Cardiac muscle cell (in vitro differentiated cells and primary cell): Measurements from ENCODE around the gene SUSD1. TPM values are rescaled to one million over a fixed set of nuclear protein-coding genes. Genes with fewer than 3 reads are reported as not detected.

Experiments used
- DNase-seq, 2 donors: peaks; one replicate each; pipeline versions ENCODE4 v3.0.0 to v3.0.0-alpha.2; 2010 to 2017; ENCODE audit warnings: low read depth in 1 of 2, low spot score in 1 of 2
- H3K27ac ChIP-seq: fragments of 200-600 bp; sonication (generic); 2 replicates; pipeline ENCODE4 v1.5.1; 2016
- H3K27me3 ChIP-seq: fragments of 200-600 bp; sonication (generic); 2 replicates; pipeline ENCODE4 v1.6.0; 2016; ENCODE audit warnings: control low read depth
- H3K36me3 ChIP-seq: fragments of 200-600 bp; sonication (generic); 2 replicates; pipeline ENCODE4 v1.5.1; 2016; ENCODE audit warnings: control low read depth
- H3K4me1 ChIP-seq: fragments of 200-600 bp; sonication (generic); 2 replicates; pipeline ENCODE4 v1.8.1; 2017; ENCODE audit warnings: low read depth, mild to moderate bottlenecking, mixed run types
- H3K4me3 ChIP-seq: fragments of 200-600 bp; sonication (generic); 2 replicates; pipeline ENCODE4 v1.5.1; 2016; ENCODE audit warnings: mild to moderate bottlenecking
- H3K9me3 ChIP-seq: fragments of 200-600 bp; sonication (generic); 2 replicates; pipeline ENCODE4 v1.5.1; 2017; ENCODE audit warnings: low read depth, mild to moderate bottlenecking, control low read depth
- polyA plus RNA-seq: library from polyadenylated mRNA; unstranded; fragments of >200 nt; fragmentation: Nextera tagmentation; extraction: Ambion mirVana; gene quantifications from 2 replicates; pipeline ENCODE4 v1.2.1, GENCODE V29; 2016
- total RNA-seq: library from RNA; depleted of rRNA; stranded (reverse); fragments of >200 nt; gene quantifications from 2 replicates; pipeline ENCODE4 v1.2.3, GENCODE V29; 2016
- TF ChIP-seq, protein P1 (sequence below): IDR thresholded peaks from 2 replicates; pipeline ENCODE4 v1.5.1; 2012; ENCODE audit warnings: low read depth, mild to moderate bottlenecking, low read length

Gene SUSD1
- total and polyA plus RNA-seq, 2 experiments from 2014 or later: 9.7 to 15.2 TPM

DNA sequence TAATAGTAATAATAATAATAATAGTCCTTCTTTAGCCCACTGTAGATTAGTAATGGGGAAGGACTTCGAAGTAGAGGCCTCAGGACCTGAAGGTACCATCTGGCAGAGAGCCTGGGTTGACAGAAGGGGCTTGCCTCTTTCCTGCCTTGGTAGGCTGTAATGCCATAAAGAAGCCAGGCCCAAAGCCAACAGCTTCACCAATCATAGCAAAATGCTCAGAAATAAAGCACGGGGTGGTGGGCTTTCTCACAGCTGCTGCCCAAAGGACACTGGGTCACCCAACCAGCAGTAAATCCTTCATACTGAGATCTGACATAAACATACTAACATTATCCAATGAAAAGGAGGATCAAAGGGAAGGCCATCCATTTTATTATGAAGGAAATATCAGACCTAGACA is 70.7 kb downstream of the SUSD1 start:
- Histone ChIP-seq H3K27me3 (no peaks in the 10 kb centered on the region), H3K4me3 (no peak overlapping the region), H3K27ac (no peak overlapping the region), H3K36me3 (no peaks in the 10 kb centered on the region), H3K9me3 (no peaks in the 10 kb centered on the region), H3K4me1 (no peaks in the 10 kb centered on the region)
- DNase-seq: no peak
- TF ChIP-seq, protein P1, sequence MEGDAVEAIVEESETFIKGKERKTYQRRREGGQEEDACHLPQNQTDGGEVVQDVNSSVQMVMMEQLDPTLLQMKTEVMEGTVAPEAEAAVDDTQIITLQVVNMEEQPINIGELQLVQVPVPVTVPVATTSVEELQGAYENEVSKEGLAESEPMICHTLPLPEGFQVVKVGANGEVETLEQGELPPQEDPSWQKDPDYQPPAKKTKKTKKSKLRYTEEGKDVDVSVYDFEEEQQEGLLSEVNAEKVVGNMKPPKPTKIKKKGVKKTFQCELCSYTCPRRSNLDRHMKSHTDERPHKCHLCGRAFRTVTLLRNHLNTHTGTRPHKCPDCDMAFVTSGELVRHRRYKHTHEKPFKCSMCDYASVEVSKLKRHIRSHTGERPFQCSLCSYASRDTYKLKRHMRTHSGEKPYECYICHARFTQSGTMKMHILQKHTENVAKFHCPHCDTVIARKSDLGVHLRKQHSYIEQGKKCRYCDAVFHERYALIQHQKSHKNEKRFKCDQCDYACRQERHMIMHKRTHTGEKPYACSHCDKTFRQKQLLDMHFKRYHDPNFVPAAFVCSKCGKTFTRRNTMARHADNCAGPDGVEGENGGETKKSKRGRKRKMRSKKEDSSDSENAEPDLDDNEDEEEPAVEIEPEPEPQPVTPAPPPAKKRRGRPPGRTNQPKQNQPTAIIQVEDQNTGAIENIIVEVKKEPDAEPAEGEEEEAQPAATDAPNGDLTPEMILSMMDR: no peak

DNA sequence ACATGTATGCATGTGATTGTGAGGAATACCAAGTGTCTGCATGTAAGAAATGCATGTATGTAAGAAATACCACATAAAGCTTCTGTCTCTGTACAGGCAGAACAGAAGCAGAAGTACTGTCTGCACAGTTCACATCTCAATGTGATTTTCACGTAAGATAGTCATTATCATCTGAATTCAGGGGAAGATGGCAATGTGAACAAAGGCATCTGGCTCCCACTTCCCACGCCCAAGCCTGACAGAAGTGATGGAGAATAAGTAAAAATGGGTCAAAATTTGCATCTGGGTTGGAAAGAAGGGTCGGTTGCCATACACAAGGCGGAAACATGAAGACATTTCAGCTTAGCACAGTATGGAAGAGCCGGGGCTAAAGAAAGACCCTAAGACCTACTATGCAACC is 71.7 kb downstream of the SUSD1 start:
- Histone ChIP-seq H3K4me1 (no peaks in the 10 kb centered on the region), H3K27me3 (no peaks in the 10 kb centered on the region), H3K36me3 (no peaks in the 10 kb centered on the region), H3K4me3 (no peak overlapping the region), H3K9me3 (no peaks in the 10 kb centered on the region), H3K27ac (no peak overlapping the region)
- DNase-seq: no peak
- TF ChIP-seq, protein P1: no peak

DNA sequence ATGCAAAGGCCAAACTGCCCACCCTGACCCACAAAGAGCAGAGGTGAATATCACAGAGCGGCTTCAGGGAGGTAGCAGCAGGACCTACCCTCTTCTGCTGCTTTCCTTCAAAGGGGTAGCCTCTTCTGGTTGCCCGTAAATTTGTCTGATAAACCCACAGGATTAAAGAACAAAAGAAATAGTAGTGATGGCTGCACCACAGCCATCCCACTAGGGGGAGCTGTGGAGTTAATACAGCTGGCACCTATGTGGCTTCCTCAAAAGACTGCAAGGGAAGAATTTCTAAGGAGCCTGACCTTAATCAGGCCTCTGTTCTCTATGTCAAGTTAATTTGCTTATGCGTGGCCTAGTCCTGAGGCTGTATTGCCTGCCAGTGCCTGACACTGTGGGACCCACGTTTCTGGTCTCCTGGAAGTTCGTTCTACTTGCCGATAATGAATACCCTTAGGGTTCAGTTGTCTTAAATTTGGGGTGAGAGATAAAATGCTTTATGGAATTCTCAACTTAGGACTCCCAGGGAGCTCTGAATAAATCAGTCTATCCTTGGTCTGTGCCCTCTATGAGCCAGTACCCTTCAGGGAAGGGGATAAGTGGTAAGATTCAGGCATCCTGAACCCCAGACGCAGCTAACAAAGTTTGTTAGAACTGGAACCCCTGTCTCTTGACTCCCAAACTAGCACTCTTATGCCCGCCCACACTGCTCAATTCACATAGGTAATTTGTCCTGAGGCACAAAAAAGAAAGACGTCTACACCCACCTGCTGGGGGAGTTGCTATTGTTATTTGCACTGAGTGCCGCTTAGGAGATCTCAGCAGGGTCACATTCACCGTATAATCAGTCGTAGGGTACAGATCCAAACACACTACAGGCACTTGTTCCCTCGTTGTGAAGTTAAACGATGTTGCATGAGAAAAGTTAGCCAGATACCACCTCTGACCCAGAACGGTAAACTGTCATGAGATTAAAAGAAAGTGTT is 77.1 kb downstream of the SUSD1 start:
- Histone ChIP-seq H3K4me1 (no peaks in the 10 kb centered on the region), H3K36me3 (no peaks in the 10 kb centered on the region), H3K27ac (peak overlapping the region; percentile 16), H3K4me3 (no peak overlapping the region), H3K9me3 (no peaks in the 10 kb centered on the region), H3K27me3 (no peaks in the 10 kb centered on the region)
- peak; percentile 87 for DNase-seq
- TF ChIP-seq, protein P1: peak; percentile 91

DNA sequence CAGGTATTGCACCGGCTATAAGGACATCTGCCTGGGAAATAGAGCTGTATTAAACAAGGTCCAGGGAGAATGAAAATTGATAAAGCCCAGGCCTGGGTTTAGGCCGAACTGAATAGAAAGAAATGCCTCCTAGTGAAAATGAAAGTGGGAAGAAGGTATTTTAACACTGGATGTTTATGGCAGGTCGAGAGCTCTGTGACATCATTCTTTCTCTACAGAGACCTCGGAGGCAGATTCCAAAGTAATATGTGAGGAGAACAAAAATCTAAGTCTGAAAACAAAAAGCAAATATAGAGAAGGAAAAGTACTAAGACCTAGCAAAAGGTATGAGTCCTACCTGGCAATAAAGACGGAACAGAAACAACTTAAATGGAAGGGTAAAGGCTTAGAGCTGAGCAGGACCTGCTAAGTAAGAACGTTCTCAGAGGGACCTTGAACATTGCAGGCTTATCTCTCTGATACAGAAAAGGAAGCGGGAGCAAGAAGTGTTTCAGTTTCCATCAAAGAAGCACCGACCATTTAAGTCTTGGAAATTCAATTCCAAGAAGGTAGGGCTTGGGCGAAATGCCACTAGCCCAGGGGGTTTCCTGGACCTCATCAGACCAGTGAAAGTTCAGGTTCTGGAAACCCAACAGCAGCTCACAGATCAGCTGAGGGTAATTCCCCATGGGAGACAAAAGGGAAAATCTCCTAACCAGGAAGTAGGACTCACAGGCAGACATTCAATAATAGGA is 80.0 kb downstream of the SUSD1 start:
- no peak overlapping the region for H3K27ac ChIP-seq
- DNase-seq: no peak
- no peaks in the 10 kb centered on the region for H3K27me3 ChIP-seq
- H3K9me3 ChIP-seq: no peaks in the 10 kb centered on the region
- no peaks in the 10 kb centered on the region for H3K4me1 ChIP-seq
- H3K4me3 ChIP-seq: no peak overlapping the region
- TF ChIP-seq, protein P1: no peak
- no peaks in the 10 kb centered on the region for H3K36me3 ChIP-seq

DNA sequence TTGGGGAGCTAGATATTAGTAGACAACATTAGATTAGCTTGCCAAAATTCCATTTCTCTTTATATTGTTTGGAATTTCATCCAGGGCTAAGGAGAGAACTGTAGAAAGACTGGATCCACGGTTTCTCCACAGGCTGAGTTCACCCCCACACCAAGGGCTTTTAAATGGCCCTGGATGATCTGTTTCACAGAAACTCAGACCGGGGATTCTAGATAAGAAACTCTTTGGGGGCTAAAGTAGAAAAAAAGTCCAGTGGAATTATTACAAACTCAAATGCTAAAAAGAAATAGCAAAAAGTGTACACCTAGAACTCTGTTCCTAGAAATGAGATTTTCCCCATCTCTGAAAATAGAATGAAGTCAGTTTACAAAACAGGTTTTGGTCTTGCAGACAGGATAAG is 80.9 kb downstream of the SUSD1 start:
- TF ChIP-seq, protein P1: no peak
- Histone ChIP-seq H3K27ac (no peak overlapping the region), H3K4me3 (no peak overlapping the region), H3K9me3 (no peaks in the 10 kb centered on the region), H3K36me3 (no peaks in the 10 kb centered on the region), H3K4me1 (no peaks in the 10 kb centered on the region), H3K27me3 (no peaks in the 10 kb centered on the region)
- DNase-seq: no peak
